BE2C (cell line): ENCODE measurements around the gene FLNA.

ENCODE experiments used
- DNase-seq: peaks from one replicate; pipeline ENCODE4 v3.0.0-alpha.2; 2020
- H3K27me3 ChIP-seq: fragments of 250-450 bp; sonication (Bioruptor Pico); 2 replicates; pipeline ENCODE4 v1.5.1; 2020; ENCODE audit warnings: mild to moderate bottlenecking
- H3K36me3 ChIP-seq: fragments of 250-450 bp; sonication (Bioruptor Pico); 2 replicates; pipeline ENCODE4 v1.5.1; 2020; ENCODE audit warnings: mild to moderate bottlenecking
- H3K4me1 ChIP-seq: fragments of 250-450 bp; sonication (Bioruptor Pico); 2 replicates; pipeline ENCODE4 v1.5.1; 2020
- H3K4me3 ChIP-seq: 2 replicates; pipeline ENCODE4 v1.5.1; 2011; ENCODE audit warnings: low read depth, low read length
- H3K9me3 ChIP-seq: fragments of 250-450 bp; sonication (Bioruptor Pico); 2 replicates; pipeline ENCODE4 v1.5.1; 2020
- TF ChIP-seq, protein P1 (sequence below): IDR thresholded peaks from 2 replicates; pipeline ENCODE4 v1.5.1; 2012; ENCODE audit warnings: mild to moderate bottlenecking, low read depth, low read length

Gene FLNA

GRCh38 chrX:154358829-154359228, 15.6 kb downstream of the FLNA start:
- TF ChIP-seq, protein P1, sequence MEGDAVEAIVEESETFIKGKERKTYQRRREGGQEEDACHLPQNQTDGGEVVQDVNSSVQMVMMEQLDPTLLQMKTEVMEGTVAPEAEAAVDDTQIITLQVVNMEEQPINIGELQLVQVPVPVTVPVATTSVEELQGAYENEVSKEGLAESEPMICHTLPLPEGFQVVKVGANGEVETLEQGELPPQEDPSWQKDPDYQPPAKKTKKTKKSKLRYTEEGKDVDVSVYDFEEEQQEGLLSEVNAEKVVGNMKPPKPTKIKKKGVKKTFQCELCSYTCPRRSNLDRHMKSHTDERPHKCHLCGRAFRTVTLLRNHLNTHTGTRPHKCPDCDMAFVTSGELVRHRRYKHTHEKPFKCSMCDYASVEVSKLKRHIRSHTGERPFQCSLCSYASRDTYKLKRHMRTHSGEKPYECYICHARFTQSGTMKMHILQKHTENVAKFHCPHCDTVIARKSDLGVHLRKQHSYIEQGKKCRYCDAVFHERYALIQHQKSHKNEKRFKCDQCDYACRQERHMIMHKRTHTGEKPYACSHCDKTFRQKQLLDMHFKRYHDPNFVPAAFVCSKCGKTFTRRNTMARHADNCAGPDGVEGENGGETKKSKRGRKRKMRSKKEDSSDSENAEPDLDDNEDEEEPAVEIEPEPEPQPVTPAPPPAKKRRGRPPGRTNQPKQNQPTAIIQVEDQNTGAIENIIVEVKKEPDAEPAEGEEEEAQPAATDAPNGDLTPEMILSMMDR, result no peak
- no peaks in the 10 kb centered on the region for H3K4me1 ChIP-seq
- no peak for DNase-seq
- H3K9me3 ChIP-seq, result no peaks in the 10 kb centered on the region
- no peak overlapping the region for H3K4me3 ChIP-seq
- H3K36me3 ChIP-seq, result peaks cover 89% of the 10 kb centered on the region
- H3K27me3 ChIP-seq, result no peaks in the 10 kb centered on the region

- peaks cover 93% of the 10 kb centered on the region for H3K36me3 ChIP-seq
- TF ChIP-seq, protein P1, result no peak
- no peak overlapping the region for H3K4me3 ChIP-seq
- no peaks in the 10 kb centered on the region for H3K27me3 ChIP-seq
- no peaks in the 10 kb centered on the region for H3K4me1 ChIP-seq
- no peaks in the 10 kb centered on the region for H3K9me3 ChIP-seq
- DNase-seq, result no peak
Measured at GRCh38 chrX:154358011-154358410, 16.4 kb downstream of the FLNA start.

DNA sequence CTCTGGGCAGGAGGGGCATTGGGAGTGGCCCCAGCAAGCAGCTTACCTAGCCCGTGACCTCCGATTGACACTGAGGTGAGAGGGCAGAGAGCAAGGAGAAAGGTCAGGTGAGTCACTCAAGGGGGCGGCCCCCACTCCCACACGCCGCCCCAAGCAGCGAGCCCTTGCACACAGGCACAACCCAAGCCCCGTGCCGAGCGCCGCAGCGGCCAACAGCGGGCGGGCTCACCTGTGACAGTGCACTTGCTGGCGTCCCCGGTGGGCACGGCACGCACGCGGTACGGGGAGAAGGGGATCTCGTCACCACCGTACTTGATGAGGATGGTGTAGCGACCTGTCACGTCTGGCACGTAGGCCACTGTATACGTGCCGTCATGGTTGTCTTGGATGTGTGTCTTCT, 17.2 kb downstream of the FLNA start:
- H3K4me3 ChIP-seq, result no peak overlapping the region
- no peaks in the 10 kb centered on the region for H3K9me3 ChIP-seq
- TF ChIP-seq, protein P1, result no peak
- peaks cover 93% of the 10 kb centered on the region for H3K36me3 ChIP-seq
- DNase-seq, result no peak
- H3K4me1 ChIP-seq, result no peaks in the 10 kb centered on the region
- H3K27me3 ChIP-seq, result no peaks in the 10 kb centered on the region

GRCh38 chrX:154356596-154356995, 17.8 kb downstream of the FLNA start:
- Histone ChIP-seq H3K27me3 (no peaks in the 10 kb centered on the region), H3K36me3 (peaks cover 93% of the 10 kb centered on the region), H3K4me1 (no peaks in the 10 kb centered on the region), H3K9me3 (no peaks in the 10 kb centered on the region), H3K4me3 (no peak overlapping the region)
- DNase-seq, result no peak
- TF ChIP-seq, protein P1, result no peak

DNA sequence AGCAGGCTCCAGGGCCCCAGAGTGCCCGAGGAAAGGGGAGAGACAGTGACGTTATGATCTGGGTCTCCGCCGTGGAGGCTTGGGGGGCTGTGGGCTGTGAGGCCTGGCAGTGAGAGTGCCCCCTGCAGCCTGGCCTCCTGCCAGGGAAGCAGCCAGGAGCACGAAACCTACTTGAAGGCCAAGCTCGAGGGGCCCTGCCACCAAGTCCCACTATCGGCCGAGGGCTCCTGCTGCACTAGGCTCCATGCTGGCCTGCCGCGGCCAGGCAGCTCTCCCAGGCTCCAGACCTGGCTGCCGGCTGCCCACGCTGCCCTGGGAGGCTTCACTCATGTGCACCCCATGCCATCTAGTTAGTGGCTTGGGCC, 18.7 kb downstream of the FLNA start:
- no peak for DNase-seq
- Histone ChIP-seq H3K27me3 (no peaks in the 10 kb centered on the region), H3K9me3 (no peaks in the 10 kb centered on the region), H3K36me3 (peaks cover 97% of the 10 kb centered on the region), H3K4me3 (no peak overlapping the region), H3K4me1 (no peaks in the 10 kb centered on the region)
- TF ChIP-seq, protein P1, result no peak

DNA sequence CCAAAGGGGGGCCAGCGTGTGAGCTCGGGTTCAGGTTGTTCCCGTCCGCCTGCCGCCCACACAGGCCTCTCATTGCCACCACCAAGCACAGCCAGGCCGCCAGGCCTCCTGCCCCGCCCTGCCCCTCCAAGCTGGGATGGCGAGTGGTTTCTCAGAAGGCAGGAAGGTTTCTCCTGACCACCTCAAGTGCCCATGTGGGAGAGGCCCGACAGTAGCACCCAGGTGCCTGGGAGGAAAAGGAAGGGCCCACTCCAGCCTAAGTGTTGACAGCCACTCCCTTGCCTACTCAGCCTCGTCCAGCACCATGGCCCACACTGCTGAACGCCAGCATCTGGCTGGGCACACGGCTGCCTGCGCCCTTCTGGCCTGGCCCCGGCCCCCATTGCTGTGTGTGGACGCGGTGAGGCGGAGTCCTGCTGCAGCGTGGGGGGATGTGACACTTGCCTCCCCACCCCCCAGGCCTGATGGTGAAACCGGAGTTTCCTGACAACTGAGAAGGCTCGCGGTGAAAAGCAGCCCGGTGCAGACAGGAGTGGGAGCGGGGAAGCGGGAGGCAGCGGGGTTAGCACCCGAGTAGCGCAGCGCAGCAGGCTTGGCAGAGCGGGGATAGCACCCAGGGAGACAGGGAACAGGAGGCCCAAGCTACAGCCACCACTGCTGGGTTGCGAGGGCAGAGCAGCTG, 19.2 kb downstream of the FLNA start:
- H3K36me3 ChIP-seq, result peaks cover 98% of the 10 kb centered on the region
- H3K27me3 ChIP-seq, result no peaks in the 10 kb centered on the region
- TF ChIP-seq, protein P1, result no peak
- H3K4me1 ChIP-seq, result no peaks in the 10 kb centered on the region
- no peaks in the 10 kb centered on the region for H3K9me3 ChIP-seq
- DNase-seq, result no peak
- H3K4me3 ChIP-seq, result no peak overlapping the region
